Kasumi-1 (cell line): ENCODE measurements around the gene NECAB2.
"Not testable (repeated sequence)": the region's sequence is repeated elsewhere in the genome, so short reads cannot be mapped to it uniquely, and the experiment has no call there.

Experiments used
- DNase-seq, 2 experiments: peaks; one replicate each; lab custom pipeline; 2025; lab: John Stamatoyannopoulos, UW

NECAB2 gene

GRCh38 chr16:83936581-83937165 is 31.4 kb upstream of the NECAB2 start:
- DNase-seq, result no peak

DNA sequence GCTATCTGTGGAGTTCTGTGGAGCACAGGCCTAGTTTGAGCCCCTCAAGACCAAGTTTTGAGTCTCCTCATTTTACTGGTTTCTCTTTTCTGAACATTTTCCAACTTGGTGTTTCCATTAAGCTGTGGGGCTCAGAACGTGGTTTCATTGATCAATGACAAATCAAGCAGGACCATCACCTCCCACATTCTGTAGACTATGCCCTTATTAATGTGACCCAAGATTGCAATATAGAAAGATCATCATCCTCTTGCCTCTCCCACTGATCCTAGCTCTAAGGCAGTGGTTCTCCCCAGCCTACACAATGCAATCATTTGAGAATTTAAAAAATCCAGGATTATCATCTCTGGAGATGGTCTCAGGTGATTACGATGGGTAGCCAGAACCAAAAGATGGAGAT is 30.8 kb upstream of the NECAB2 start:
- no peak for DNase-seq

GRCh38 chr16:83937922-83938885 is 29.8 kb upstream of the NECAB2 start:
- DNase-seq, result no peak

- DNase-seq, result peak; percentile 42 to 54
Observed at GRCh38 chr16:83939266-83939855, 28.7 kb upstream of the NECAB2 start.

DNA sequence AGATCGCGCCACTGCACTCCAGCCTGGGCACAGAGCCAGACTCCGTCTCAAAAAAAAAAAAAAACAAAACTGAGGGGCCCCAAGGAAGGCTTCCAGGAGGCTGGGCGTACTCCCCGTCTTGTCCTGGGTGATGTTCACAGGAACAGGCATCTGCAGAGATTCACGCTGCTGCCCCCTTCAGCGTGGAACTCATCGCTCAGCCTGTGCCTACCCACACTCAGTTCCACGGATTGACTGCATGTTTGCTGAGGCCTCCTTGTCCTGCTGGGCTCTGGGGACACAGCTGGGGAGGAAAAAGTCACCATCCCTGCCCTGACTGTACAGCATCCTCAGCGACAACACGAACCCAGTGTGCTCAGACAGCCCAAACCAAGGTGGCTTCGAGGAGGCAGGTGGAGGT is 27.9 kb upstream of the NECAB2 start:
- DNase-seq, result no peak

GRCh38 chr16:83940630-83941378 is 27.2 kb upstream of the NECAB2 start:
- DNase-seq, result no peak

- not testable (repeated sequence) for DNase-seq
Observed at GRCh38 chr16:83941546-83941945, 26.5 kb upstream of the NECAB2 start.

DNA sequence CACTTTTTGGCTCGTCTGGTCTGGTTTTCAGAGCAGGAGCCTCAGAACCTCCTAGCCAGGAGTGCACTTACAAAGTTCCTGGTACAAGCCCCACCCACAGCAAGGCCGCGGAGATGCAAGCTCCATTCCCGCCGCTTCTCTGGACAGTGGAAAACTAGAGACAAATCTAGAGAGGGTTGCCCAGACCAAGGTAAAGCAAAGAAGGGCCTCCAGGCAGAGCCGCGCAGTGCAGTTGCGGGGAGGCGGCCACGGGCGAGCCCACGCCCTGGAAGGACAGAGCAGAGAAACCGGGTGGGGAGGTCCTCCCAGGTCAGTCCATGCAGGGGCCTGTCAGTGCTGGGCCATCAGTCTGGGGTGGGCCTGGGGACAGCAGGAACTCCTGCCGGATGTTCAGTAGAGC is 26.0 kb upstream of the NECAB2 start:
- no peak for DNase-seq

DNA sequence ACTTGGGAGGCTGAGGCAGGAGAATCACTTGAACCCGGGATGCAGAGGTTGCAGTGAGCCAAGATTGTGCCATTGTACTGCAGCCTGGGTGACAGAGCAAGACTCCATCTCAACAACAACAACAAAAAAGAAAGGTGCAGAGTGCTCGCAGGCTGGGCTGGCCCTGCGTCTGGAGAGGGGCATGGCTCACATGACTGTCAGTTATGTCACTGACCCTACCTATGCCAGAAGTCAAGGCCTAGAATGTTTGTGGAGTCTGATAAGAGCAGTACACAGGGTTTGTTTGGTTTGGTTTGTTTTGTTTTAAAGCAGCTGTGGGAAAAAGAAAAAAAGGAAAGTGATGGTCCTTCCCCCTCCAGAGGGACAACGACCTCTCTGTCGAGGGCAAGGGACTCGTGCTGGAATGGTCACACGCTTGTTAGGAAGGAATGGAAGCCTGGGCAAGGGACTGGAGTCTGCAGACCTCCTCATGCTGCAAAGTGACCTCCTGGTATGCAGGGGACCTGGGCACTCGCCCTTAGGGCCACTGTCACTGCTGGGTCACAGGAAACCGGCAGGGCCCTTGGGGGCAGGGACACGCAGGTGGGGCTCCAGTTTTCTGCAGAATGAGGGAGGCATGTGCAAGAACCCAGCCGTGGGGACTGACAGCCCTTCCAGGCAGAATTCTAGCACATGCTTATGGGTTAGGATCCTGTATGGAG is 25.1 kb upstream of the NECAB2 start:
- no peak for DNase-seq

GRCh38 chr16:83943516-83944050 is 24.5 kb upstream of the NECAB2 start:
- DNase-seq, result no peak

DNA sequence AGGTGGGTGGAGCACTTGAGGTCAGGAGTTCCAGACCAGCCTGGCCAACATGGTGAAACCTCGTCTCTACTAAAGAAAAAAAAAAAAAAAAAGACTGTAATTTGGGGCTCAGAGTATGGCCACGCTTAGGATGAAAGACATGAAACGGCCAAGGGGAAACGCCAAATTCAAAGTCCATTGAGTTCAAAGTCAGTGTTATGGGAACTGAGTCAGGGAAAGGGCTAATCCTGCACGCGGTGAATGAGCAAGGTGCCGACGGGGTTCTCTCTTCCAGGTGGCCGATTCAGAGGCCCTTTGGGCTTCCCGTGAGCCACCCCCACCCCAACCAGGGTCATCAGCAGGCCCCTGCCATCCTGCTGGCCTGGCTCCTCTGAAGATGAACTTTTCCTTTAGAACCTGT is 22.5 kb upstream of the NECAB2 start:
- no peak for DNase-seq

DNA sequence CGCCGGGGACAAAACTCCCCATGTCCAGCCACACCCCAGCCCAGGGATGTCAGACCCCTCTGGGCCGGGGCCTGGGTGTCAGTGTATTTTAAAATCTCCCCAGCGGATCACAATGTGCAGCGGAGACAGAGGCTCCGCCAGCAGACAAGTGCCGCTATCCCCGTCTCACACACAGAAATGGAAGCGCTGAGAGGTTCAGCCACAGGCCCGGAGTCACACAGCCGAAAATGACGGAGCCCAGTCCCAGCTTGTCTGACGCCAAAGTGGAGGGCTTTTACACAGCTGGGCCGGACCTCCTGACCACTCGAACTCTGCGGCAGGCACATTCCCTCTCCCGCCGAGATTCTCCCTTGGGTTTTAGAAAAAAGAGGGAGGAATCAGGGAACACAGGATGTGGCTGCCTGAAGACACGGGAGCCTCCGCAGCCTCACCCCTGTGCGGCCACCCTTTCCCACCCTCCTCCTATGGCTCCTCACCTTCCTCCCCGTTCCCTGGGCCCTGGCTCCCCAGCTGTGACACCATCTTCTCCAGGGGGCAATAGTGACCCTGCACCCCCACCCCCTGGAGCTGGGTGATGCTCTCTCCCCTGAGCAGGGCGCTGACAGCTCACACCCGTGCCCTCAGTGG is 21.8 kb upstream of the NECAB2 start:
- DNase-seq, result no peak

DNA sequence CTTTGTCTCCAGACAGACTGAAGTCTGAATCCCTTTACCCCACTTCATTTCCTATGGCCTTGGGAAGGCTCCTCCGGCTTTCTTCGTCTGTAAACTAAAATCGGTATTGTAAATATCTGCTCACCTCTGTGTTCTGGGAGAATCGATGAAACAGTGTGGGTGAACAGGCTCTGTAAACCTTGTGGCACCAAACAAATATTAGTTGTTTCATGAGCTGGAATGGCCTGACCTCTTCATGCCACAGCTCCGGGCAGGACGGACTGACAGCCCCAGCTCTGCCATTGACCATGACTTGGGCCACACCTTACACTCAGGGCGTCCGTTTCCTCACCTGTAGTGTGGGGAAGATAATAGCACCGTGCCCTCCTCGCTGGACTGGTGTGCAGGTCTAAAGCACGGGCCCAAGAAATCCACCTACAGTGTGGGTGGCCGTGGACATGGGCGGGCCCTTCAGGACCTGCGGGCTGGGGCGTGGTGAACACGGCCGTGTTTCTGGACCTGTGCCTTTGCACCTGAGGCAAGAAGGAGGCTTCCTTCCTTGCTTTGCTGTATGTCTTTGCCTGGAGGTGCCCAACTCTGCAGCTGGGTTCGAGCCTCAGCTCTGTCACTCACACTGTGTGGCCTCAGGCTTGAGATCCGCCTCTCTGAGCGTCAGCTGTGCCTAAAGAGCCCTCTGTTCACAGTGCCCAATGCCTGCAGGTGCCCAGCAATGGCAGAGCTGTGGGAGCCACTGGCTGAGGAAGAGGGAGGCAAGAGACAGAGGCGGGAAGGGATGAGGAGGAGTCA is 21.1 kb upstream of the NECAB2 start:
- no peak for DNase-seq

GRCh38 chr16:83947642-83948234 is 20.3 kb upstream of the NECAB2 start:
- no peak for DNase-seq

- no peak for DNase-seq
Observed at GRCh38 chr16:83948914-83949723, 18.9 kb upstream of the NECAB2 start.

DNA sequence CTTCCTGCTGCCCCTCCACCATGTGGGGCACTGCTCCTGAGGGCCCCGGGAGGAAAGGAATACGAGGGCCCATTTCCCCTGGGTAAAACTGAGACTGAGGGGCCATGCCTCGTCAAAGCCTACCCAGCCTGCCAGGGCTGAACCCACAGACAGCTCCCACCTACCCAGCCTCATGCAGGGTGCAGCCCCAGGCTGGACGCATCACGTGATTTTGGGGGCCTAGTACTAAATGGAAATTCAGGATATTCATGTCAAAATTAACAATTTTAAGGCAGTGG is 18.4 kb upstream of the NECAB2 start:
- DNase-seq, result no peak

GRCh38 chr16:83950862-83951399 is 17.1 kb upstream of the NECAB2 start:
- DNase-seq, result not testable (repeated sequence)

- no peak for DNase-seq
Observed at GRCh38 chr16:83951544-83951943, 16.5 kb upstream of the NECAB2 start.

GRCh38 chr16:83952587-83952939 is 15.5 kb upstream of the NECAB2 start:
- DNase-seq, result no peak
